Activated T-cell treated with anti-CD3 and anti-CD28 coated beads for 48 hours (primary cell): Measurements from ENCODE around the gene TRIO.
"Not testable (repeated sequence)": the region's sequence is repeated elsewhere in the genome, so short reads cannot be mapped to it uniquely, and the experiment has no call there.

Source experiments
- DNase-seq: peaks from one replicate; pipeline ENCODE4 v3.0.0-alpha.2; 2020; ENCODE audit warnings: low read depth

Gene TRIO

DNA sequence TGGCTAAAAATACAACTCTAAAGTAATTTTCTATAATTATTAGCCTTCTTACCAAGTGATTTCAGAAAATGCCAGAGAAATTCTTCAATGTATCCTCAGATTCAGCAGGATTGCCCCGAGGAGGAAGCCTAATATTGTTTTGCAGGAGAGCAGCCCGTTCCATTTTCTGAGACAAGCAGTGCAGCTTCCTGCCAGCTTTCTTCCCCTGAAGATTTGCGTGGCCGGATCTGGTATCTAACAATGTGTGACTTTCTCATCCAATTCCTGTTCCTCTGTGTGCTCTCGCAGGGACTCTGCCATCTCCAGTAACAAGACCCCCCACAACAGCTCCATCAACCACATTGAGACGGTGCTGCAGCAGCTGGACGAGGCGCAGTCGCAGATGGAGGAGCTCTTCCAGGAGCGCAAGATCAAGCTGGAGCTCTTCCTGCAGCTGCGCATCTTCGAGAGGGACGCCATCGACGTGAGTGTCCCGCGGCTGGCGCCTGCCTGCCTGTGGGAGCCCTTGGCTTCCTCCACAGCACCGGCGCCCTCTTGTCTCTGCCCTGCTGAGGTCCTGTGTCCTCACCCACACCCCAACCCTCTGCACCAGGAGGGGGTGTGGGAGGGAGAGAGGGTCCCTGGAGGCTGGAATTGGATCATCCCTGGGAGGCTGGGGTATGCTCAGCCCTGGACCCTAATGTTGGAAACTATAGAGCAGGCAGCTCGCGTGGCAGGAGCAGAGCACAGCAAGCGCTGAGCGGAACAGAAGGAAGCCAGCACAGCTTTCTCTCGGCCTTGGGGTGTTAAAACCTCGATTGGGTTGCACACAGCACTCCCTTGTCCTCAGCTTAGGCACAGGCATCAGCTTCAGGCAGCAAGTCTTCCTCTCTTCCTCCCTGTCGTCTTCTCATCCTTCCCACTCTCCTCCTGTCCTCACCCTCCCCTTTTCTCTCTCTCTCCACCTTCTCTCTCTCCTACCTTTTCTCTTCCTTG is 216.2 kb downstream of the TRIO start:
- DNase-seq: no peak

DNA sequence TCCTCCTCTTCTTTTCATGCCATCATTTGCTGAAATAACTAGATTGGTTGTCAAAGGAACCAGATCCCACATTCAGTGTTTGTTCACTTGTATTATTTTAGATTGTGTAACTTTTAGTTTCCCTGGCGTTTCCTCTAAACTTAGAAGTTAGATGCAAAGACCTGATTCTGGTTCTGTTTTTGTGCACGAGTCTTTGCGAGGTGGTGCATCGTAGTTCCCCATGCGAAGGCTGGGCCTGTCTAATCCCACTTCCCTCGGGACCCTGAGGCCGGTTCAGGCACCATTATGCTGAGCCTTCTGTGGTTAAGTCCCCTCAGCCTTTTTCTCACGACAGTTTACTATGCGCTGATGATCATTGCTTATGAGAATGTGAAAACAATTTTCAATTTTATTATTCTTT is 219.3 kb downstream of the TRIO start:
- DNase-seq: no peak

DNA sequence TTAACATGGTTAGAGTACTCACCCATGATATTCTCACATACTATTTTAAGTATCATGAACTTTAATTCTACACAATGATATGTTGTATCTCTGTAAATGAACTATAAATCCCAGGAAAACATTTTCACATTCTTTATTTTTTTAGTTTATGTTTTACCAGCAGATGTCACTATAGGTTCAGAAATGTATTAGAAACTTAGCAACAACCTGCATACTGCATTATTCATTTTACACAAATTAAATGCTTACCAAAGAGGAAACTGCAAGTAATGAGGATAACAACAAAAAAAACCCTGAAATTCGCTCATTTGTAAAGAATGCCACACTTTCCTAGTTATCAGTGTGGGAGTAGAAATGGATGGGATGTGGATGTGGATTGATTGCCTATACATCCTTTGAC is 221.0 kb downstream of the TRIO start:
- no peak for DNase-seq

DNA sequence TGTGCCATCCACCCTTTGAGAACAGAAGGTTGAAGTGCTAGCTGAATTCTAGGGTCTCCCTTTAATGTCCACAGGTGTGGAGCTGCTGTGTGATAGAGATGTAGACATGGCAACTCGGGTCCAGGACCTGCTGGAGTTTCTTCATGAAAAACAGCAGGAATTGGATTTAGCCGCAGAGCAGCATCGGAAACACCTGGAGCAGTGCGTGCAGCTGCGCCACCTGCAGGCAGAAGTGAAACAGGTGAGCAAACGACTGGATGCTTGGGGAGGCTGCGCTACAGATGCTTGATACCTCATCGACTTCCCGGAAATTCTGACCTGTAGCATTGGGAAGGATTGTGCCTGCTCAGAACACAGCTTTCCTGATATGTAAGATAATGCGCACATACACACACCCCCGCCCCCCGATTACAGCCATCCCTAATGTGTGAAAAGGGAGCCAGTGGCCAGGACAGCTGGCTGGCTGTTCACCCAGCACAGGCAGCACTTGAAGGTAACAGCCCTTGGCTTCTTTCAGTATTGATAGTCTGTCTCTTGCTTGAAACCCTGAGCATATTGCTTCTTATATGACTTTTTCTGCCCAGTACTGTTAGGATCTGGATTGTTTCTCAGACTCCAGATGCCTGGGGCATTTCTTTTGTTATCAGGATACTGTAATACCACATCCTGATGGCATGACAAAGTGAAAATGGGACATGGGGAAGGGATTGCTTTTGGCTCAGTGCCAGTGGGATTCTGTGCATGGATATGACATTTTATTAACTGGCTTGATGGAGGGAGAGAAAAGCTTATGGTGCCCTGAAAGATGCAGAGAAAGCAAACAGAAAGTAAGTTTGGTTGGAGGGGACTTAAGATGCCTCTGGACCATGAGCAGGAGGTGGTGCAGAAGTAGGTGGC is 221.7 kb downstream of the TRIO start:
- DNase-seq: no peak

DNA sequence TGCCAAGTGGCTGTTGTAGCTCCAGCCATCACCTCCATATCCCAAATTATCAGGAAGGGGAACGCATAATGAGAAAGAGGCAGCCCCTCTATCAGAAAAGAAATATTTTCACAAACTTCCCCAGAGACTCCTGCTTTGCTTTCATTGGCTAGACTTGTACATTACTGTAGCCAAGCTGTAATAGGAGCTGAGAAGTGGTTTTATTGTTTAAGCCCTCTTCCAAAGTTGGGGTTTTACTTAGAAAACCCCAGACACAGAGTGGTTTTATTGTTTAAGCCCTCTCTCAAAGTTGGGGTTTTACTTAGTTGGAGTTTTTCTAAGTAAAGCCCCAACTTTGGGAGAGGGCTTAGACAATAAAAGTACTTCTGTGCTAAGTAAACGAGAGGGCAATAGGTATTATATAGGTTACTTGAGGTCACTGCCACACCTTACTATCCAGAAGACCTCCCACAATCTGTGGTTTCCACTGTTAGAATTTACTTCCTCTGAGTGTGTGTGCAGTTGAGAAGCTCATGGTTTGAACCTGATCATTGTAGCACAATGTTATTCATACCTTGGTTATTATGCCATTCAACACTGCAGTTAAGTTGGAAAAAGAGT is 222.8 kb downstream of the TRIO start:
- no peak for DNase-seq

DNA sequence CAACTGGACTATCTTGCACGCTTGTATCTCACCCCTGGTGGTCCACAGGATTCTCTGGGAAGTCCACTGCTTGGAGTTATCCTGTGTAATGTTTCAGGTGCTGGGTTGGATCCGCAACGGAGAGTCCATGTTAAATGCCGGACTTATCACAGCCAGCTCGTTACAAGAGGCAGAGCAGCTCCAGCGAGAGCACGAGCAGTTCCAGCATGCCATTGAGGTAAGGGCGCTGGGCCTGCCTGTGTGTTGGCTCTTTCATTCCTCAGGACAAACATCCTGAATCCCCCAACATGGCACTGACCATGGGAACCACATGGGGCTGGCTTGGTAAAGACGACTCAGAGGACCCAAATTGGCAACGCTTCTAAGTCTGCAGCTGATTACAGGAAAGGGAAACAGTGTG is 223.6 kb downstream of the TRIO start:
- DNase-seq: no peak

DNA sequence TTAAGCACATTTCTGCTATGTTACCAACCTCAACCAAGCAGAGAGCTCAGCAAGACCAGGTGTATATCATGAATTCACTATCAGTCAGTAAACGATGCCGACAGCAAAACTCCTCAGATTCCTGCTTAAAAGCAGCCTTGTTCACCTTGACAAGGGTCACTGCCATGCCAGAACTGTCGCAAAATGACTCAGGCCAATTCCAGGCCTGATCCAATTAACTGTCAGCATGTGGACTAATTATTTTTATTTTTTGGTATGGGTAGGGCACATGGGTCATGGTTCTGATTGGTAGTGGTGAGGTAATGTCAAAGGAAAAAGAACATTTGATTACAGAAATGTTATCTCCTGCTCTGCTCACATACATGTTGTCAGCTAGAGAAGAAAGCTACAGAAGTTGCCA is 224.2 kb downstream of the TRIO start:
- DNase-seq: no peak

DNA sequence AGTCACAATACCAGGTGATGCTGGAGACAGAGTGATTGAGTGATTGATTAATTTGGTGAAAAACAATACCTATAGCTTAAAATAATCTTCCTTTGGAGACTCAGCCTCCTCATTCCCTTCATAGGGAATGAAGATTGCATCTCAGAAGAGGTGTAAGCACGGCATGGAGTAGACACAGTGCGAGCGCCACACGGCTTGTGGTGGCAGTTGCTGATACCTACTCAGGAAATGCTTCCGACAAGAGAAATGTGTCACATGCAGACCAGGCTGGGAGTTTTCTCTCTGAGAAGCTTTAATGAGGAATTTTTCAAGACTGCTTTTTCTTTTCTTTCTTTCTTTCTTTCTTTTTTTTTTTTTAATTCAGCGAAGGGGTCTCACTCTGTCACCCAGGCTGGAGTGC is 226.6 kb downstream of the TRIO start:
- no peak for DNase-seq

DNA sequence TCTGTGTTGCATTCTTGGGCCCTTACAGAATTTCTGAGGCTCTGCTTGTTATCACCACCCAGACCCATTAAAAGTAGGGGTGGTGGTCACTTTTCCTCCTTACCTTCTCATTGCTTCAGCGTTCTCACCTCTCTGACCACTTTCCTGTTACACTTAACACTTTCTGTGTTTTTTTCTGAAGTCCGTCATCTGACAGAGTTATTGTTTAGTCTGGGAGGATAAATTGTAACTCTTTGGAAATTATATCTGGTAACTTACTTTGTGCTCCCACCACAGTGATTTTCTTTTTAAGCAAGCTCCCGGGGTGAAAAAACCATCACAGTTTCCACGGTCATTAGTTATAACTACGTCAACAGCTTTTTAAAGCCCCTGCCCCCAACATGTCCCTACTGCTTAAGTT is 227.2 kb downstream of the TRIO start:
- DNase-seq: no peak

DNA sequence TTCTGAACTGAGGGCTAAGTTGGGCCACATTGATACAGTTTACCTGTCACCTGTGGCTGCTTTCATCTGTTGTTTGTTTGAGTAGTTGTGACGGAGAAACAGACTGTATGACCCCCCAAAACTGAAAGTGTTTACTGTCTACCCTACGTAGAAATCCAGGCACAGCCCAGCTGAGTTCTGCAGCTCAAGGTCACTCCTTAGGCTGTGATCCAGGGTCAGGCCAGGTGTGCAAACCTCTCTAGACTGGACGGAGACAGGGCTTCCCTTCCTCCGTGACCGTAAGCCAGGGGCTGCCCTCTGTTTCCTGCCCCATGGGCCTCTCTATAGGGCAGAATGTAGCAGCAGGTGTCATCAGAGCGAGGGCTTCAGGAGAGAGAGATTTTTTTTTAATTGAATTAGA is 230.5 kb downstream of the TRIO start:
- DNase-seq: no peak

DNA sequence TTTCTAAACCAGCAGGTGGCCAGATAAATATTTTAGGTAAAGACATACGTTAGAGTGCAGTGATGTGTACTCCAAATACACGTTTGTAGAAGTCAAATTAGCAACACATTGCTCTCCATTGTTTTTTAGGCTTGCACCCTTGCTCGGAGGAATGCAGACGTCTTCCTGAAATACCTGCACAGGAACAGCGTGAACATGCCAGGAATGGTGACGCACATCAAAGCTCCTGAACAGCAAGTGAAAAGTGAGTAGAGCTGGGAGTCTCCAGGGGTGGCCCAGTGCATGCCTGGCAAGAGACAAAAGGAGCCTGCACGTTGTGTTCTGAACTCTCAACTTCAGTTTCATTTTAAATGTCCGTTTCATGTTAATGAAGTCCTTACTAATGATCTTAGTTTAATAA is 231.0 kb downstream of the TRIO start:
- no peak for DNase-seq

DNA sequence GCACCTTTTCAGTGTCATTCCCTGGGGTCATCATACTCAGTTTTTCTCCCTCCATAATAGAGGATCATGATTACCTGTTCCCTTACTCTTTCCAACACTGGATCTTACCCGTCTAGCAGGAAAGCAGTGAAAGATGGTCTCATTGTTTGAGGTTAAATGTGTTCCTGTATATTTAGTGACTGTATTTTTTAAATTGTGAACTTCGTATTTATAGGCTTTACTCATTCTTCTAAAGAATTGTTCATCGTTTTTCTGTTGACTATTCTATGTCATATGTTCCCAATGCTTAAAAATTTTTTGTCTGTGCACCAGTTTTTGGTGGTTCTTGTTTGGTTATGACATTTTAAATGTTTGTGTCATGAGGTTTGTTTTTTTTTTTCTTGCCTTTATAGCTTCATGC is 233.6 kb downstream of the TRIO start:
- DNase-seq: no peak

DNA sequence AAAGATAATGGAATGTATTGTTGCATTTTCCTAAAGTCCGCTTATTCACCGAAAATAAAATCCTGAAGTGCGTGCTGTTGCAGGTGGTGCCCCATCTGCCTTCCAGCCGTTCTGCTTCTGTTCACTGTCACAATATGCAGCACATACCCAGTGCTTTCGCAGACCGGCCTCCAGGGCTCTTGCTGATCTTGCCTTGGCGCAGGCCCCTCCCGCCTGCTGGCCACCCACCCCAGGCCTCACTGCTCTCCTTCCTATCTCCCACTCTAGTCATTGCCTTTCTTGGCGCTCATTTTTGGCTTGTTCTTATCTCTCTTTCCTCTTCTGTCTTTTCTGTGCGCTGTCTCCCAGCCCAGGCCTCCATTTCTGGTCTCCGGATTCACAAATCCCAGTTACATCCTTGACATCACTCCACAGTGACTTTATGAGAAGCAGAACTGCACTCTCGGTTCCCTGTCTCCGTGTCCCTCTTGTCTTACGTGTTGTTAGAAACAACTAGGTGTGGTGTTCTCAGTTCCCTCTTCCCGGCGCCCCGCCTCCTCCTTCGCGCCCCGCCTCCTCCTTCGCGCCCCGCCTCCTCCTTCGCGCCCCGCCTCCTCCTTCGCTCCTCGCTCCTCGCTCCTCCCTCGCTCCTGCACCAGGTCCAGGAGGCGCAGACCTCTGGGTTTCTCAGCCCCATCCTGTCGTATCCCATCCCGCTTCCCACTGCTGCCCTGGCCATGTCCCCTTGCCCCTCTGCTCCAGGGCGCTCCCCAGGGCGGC is 236.8 kb downstream of the TRIO start:
- DNase-seq: no peak

DNA sequence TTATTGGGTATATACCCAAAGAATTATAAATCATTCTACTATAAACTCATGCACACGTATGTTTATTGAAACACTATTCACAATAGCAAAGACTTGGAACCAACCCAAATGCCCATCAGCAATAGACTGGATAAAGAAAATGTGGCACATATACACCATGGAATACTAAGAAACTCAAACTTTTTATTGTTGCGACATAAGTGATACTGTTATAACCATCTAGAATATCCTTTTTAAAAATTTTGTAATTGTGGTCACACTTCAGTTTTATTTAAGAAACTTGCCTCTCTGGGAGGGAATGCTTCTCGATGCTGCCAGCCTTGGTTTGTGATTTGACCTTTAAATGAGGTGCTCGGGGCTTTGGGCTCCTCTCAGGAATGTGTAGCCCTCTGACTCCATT is 237.6 kb downstream of the TRIO start:
- DNase-seq: no peak

DNA sequence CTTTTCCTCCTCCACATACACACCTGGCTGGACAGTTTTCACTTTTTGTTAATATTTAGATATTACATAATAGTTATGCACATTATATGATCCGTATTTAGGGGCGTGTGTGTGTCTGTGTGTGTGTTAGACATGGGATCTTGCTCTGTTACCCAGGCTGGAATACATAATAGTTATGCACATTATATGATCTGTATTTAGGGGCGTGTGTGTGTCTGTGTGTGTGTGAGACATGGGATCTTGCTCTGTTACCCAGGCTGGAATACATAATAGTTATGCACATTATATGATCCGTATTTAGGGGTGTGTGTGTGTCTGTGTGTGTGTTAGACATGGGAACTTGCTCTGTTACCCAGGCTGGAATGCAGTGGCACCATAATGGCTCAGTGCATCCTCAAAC is 239.5 kb downstream of the TRIO start:
- no peak for DNase-seq

DNA sequence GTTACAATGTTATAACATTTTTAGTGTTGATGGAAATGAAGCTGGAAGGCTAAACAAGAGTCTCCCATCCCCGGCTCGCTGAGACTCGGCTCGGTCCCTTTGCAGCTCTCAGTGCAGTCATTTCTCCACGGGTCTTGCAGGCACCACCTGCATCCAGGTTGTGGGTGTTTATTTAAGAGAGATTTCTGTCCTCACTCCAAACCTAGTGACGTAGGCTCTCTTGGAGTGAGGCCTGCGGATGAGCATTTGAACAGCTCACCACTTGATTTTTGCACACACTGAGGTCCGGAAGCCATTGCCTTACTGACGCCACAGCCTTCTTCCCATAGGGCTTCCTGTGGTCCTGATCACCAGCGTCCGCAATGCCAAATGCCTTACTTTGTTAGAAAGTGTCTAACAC is 240.8 kb downstream of the TRIO start:
- no peak for DNase-seq

DNA sequence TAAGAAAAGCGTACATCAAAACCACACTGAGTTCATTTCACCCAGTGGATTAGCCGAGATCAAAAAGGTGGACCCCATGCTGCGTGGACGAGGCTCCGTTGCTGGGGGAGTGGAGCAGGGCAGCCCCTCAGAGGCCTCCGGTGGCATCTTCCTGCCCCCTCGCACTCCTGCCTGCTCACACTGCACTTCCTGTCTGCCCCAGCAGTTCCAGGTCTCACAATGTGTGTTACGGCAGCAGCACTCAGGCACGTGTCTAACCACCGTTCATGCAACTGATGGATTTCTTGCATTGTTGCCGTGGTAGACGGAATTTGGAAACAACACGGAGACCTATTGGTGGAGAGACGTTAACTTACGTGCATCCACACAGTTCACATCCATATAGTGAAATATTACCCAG is 241.9 kb downstream of the TRIO start:
- DNase-seq: no peak

DNA sequence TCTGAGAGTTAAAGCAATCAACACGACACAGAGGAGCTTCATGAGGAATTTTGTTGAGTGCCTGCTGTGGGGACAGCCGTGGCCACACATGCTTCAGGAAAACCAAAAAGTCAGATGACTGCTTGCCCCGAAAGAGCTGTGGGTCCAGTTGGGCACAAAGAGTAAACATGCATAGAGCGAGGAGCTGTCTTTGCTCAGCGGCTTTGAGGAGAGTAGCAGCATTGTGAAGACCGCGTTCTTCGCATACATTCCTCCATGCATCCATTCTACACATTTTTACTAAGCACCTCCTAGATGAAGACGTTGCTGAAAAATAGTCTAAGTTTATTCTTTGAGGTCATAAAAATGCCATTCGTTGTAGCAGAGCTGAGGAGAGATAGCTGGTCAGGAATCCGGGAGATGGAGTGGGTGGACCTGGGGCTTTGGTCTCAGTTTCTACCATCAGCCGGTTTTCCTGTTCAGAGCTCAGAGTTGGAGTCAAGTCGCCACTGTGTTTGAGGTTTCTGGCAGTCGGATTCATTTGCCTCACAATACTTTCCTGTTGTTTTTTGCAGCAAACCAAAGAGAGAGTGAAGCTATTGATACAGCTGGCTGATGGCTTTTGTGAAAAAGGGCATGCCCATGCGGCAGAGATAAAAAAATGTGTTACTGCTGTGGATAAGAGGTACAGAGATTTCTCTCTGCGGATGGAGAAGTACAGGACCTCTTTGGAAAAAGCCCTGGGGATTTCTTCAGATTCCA is 243.9 kb downstream of the TRIO start:
- DNase-seq: no peak

DNA sequence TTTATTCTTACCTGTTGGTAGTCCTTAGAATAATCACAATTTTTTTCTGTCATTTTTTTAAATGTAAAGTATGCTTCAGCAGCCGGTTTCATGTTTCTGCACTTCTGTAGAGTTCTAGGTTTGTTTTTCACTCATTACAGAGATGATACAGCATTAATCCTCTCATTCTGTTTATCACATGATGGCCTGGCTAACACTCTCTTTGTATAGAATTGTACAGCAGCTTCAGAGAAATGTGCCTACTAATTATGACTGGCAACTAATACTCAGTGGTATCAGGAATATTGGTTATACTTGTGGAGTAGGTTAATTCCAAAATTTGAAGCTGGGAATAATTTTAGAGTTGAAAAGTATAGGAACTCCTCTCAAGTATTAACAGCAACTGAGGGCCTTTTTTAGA is 245.6 kb downstream of the TRIO start:
- no peak for DNase-seq

DNA sequence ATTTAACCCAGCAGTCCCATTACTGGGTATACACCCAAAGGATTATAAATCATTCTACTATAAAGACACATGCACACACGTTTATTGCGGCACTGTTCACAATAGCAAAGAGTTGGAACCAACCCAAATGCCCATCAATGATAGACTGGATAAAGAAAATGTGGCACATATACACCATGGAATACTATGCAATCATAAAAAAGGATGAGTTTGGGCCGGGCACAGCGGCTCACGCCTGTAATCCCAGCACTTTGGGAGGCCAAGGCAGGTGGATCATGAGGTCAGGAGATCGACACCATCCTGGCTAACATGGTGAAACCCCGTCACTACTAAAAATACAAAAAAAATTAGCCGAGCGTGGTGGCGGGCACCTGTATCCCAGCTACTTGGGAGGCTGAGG is 249.4 kb downstream of the TRIO start:
- DNase-seq: not testable (repeated sequence)

DNA sequence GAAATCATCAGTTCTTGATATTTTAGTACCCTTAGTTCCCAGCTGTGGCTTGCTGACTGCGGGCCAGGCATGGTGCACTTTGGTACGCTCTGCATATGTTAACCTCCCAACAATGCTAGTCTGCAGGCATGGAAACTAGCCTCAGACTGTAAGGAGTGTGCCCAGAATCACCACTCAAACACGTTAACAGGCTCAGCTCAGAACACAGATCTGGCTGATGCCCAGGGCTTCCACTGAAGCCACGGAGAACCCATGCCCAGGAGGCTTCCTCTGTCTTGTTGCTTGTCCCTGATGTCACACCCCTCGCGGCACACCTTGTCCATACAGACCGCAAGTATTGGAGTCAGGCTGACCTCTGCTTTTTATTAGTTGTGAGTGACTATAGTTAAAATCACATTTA is 251.2 kb downstream of the TRIO start:
- DNase-seq: no peak
